ENCODE measurements around the gene MAGI2. TPM values are rescaled to one million over a fixed set of nuclear protein-coding genes. Genes with fewer than 3 reads are reported as not detected.

The MAGI2 gene
- total RNA-seq, 1 experiment from 2014 or later, result 14.3 TPM

- no peaks in the 10 kb centered on the region for H4K20me1 ChIP-seq (ENCODE audit: control insufficient read depth, insufficient read depth, insufficient read length)
- H3K27ac Mint-ChIP-seq, result peak overlapping the region in 1 of 3 experiments; percentile 3; a peak in 1 of 7 replicates
- TF ChIP-seq CTCF (conservative IDR thresholded peaks at IDR 0.05), result no peak
These were observed 1280.4 kb downstream of the MAGI2 start for GRCh38 chr7:78172933-78173591.

More at GRCh38 chr7:78172933-78173591, 1280.4 kb downstream of the MAGI2 start:
- H2BK20ac ChIP-seq (ENCODE audit: low read depth, low read length, poor library complexity, severe bottlenecking), result no peak overlapping the region
- no peak overlapping the region for H2AK5ac ChIP-seq (ENCODE audit: insufficient read length, low read length)
- no peak overlapping the region for H3K14ac ChIP-seq (ENCODE audit: insufficient read depth, low read length)
- Mint-ChIP-seq H3K9me3 (no peaks in the 10 kb centered on the region), H3K4me1 (peaks cover 36 to 41% of the 10 kb centered on the region in 2 experiments), H3K36me3 (ENCODE audit: insufficient read depth in 1 of 3, low read depth in 3 of 3) (no peaks in the 10 kb centered on the region; a peak in 1 of 7 replicates), H3K27me3 (ENCODE audit: low read depth) (no peaks in the 10 kb centered on the region), H3K4me3 (no peak overlapping the region)
- H3K18ac ChIP-seq (ENCODE audit: insufficient read length, low read depth, low read length), result no peak overlapping the region
- H3K9me3 ChIP-seq (ENCODE audit: control insufficient read depth, low read depth, low read length), result no peaks in the 10 kb centered on the region
- no peaks in the 10 kb centered on the region for H3K79me2 ChIP-seq (ENCODE audit: insufficient read depth, low read length)
- H2BK12ac ChIP-seq (ENCODE audit: insufficient read length, low read depth, low read length), result no peak overlapping the region
- no peak overlapping the region for H3K9ac ChIP-seq (ENCODE audit: extremely low read depth, insufficient read length, low read length)
- H3K4ac ChIP-seq (ENCODE audit: low read depth, low read length), result no peak overlapping the region
- no peak for DNase-seq
- no peak overlapping the region for H3K56ac ChIP-seq (ENCODE audit: insufficient read length, low read depth, low read length)
- no peak overlapping the region for H2BK15ac ChIP-seq (ENCODE audit: low read depth, low read length)
- no peaks in the 10 kb centered on the region for H3K27me3 ChIP-seq (ENCODE audit: insufficient read depth, low read length)
- H3T11ph ChIP-seq (ENCODE audit: low read length), result no peak overlapping the region
- no peak overlapping the region for H3K4me2 ChIP-seq (ENCODE audit: insufficient read depth, insufficient read length, low read length)
- no peak overlapping the region for H3K27ac ChIP-seq (ENCODE audit: insufficient read length, low read depth, low read length)
- H3K23ac ChIP-seq (ENCODE audit: insufficient read length, low read depth, low read length), result no peak overlapping the region
- H2AFZ ChIP-seq (ENCODE audit: low read length), result no peak overlapping the region
- no peaks in the 10 kb centered on the region for H3K23me2 ChIP-seq (ENCODE audit: insufficient read length, low read depth, low read length, poor library complexity, severe bottlenecking)
- peaks cover 13% of the 10 kb centered on the region; the same call in 1 of the 2 replicates for H3K4me1 ChIP-seq (ENCODE audit: insufficient read depth, low read length)
- H3K79me1 ChIP-seq (ENCODE audit: insufficient read depth, low read depth, low read length, poor library complexity, severe bottlenecking), result no peaks in the 10 kb centered on the region
- no peak overlapping the region for H4K8ac ChIP-seq (replicated peaks; ENCODE audit: insufficient read length, low read depth, low read length)
- no peak overlapping the region for H2BK5ac ChIP-seq (ENCODE audit: insufficient read length, low read length)
- H4K5ac ChIP-seq (ENCODE audit: insufficient read length, low read depth, low read length), result no peak overlapping the region
- H4K91ac ChIP-seq (ENCODE audit: insufficient read length, low read depth, low read length), result no peak overlapping the region
- no peak overlapping the region for H2BK120ac ChIP-seq (ENCODE audit: low read depth, low read length, poor library complexity, severe bottlenecking)
- WGBS (ENCODE audit: extremely low coverage, insufficient read length, low lambda C conversion rate), result no CpG with 5 or more reads among the region's 4 CpGs
